ENCODE results near the gene ALDH4A1. TPM values are rescaled to one million over a fixed set of nuclear protein-coding genes. Genes with fewer than 3 reads are reported as not detected.

ALDH4A1 gene
- total and polyA plus RNA-seq, 9 donors = 2.8 to 13.9 (median 8.0) TPM

DNA sequence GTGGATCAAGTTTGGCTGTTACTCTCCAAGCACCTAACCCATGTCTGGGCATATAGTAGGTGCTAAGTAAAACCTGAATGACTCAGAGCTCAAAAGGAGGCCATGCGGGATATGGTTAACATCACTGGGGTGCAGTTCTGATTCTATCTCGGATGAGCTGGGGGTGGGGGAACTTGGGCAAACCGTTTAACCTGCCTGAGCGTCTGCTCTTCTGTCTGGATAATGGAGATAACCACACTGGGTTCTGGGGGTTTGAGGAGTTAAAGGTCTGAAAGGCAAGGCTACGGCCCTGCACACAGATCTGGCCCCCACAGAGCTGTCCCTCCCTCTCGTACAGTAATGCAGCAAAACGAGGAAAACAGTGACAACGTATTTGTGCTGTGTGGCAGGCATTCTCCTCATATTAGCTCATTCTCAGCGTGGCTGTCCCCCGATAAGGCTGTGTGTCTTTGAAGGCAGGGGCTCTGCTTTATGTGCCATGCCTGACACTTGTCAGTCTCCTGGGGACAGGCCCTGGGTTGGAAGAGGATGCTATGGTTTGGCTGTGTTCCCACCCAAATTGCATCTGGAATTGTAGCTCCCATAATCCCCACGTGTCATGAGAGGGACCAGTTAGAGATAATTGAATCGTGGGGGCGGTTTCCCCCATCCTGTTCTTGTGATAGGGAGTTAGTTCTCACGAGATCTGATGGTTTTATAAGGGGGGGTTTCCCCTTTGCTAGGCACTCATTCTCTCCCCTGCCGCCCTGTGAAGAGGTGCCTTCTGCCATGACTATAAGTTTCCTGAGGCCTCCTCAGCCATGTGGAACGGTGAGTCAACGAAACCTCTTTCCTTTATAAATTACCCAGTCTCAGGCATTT lies 6.8 kb upstream of the ALDH4A1 start:
- Histone ChIP-seq H3K36me3 (no peaks in the 10 kb centered on the region), H3K9me3 (no peaks in the 10 kb centered on the region), H3K27ac (no peak overlapping the region), H3K27me3 (no peaks in the 10 kb centered on the region), H3K4me1 (ENCODE audit: insufficient read depth) (peaks cover 3% of the 10 kb centered on the region), H3K4me3 (no peak overlapping the region)
- WGBS, 3 donors = 76 to 83% (median 80%) methylated on average over 17 of the region's 17 CpGs
- TF ChIP-seq POLR2A (IDR thresholded peaks at IDR 0.05) = no peak
- no peak for TF ChIP-seq CTCF (IDR thresholded peaks at IDR 0.05)
- TF ChIP-seq EP300 (IDR thresholded peaks at IDR 0.05) = no peak
- no peak for DNase-seq
- intact Hi-C loops (cut with DNase I) = loop anchor here (5.0 to 10.0 kb wide), 5 partner anchors 46 to 336 kb away; partner anchors contain the start of gene IFFO2 (in 1 of the 4)

GRCh38 chr1:18907917-18908845 lies 5.8 kb upstream of the ALDH4A1 start:
- no peak overlapping the region for H3K27ac ChIP-seq
- TF ChIP-seq CTCF (IDR thresholded peaks at IDR 0.05) = no peak
- no peak for TF ChIP-seq POLR2A (IDR thresholded peaks at IDR 0.05)
- TF ChIP-seq EP300 (IDR thresholded peaks at IDR 0.05) = no peak
- no peak overlapping the region for H3K4me3 ChIP-seq
- no peak for DNase-seq
- H3K4me1 ChIP-seq (ENCODE audit: insufficient read depth) = peaks cover 3% of the 10 kb centered on the region
- no peaks in the 10 kb centered on the region for H3K9me3 ChIP-seq
- no peaks in the 10 kb centered on the region for H3K27me3 ChIP-seq
- no peaks in the 10 kb centered on the region for H3K36me3 ChIP-seq
- 69 to 73% (median 73%) methylated on average over 22 of the region's 22 CpGs for WGBS, 3 donors
- intact Hi-C loops (cut with DNase I) = loop anchor here (5.0 to 10.0 kb wide), 5 partner anchors 47 to 337 kb away; partner anchors contain the start of gene IFFO2 (in 1 of the 4)

DNA sequence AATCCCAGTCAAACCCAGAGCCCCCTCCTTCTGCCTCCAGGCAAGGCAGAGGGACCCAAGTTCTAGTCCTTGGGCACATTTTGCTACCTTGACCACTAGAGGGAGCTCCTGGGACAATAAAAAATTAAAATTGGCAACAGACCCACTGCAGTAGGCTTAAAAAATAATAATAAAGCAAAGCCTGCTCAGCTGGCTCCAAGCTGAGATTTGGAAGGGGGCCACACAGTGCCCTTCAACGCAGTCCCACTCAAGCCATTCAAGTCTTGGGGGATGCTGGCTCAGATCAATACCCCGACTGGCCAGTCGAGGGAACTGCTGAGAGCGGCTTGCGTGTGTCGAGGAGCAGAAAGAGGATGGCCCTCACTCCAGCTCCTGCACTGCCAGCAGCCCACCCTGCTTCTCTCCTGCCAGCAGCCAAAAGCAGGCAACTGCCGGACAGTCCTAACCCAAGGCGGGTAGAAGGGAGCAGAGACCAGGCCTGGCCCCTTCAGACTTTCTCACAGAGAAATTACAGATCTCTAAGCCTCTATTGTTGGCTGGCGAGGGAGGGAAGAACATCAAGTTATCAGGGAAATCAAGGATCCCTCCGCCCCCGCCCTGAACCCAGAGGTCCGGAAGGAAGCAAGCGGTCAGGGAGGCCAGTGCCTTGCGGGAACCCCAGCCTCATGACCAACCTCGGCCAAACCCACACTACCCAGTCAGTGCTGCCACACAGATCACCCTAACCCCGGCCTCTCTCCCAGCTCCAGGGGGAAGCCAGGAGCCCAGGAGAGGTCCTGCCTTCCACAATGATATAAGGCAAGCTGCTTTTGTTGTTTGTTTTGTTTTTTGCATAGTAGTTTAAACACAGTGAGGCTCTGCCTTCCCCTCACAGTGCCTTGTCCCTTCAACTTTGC lies 4.9 kb upstream of the ALDH4A1 start:
- intact Hi-C loops (cut with DNase I) = loop anchor here (5.0 to 10.0 kb wide), 5 partner anchors 48 to 338 kb away; partner anchors contain the start of gene IFFO2 (in 1 of the 4)
- no peak overlapping the region for H3K4me3 ChIP-seq
- no peaks in the 10 kb centered on the region for H3K27me3 ChIP-seq
- peaks cover 3% of the 10 kb centered on the region for H3K4me1 ChIP-seq (ENCODE audit: insufficient read depth)
- WGBS, 3 donors = 31 to 45% (median 37%) methylated on average over 16 of the region's 16 CpGs
- H3K9me3 ChIP-seq = no peaks in the 10 kb centered on the region
- H3K36me3 ChIP-seq = no peaks in the 10 kb centered on the region
- TF ChIP-seq CTCF (IDR thresholded peaks at IDR 0.05) (peak; percentile 72 to 85 (median 75)), EP300 (IDR thresholded peaks at IDR 0.05) (no peak), POLR2A (IDR thresholded peaks at IDR 0.05) (no peak)
- DNase-seq = peak; percentile 60 to 83 (median 75)
- peak overlapping the region in 1 of 2 donors; percentile 50 for H3K27ac ChIP-seq

Measured in ovary (tissue), 9 donors.